Thoracic aorta (tissue), 2 donors: ENCODE results near the gene SLC22A16. TPM values are rescaled to one million over a fixed set of nuclear protein-coding genes. Genes with fewer than 3 reads are reported as not detected.

Experiments used
- ATAC-seq: fragments of 150-250 bp; one replicate; pipeline ENCODE4 v1.8.0; 2017; ENCODE audit warnings: low read depth; ENCODE audit not compliant: insufficient number of reproducible peaks, low FRiP score
- DNase-seq: peaks from one replicate; pipeline ENCODE4 v3.0.0-alpha.2; 2020; ENCODE audit warnings: low spot score
- H3K27ac ChIP-seq, 2 donors: fragments of 200-600 bp; sonication (generic); 1 replicate in 1 of 2; 2 replicates in 1 of 2; pipeline ENCODE4 v1.5.1; 2016; ENCODE audit warnings: mild to moderate bottlenecking in 2 of 2, moderate library complexity in 2 of 2
- H3K27me3 ChIP-seq: fragments of 200-600 bp; sonication (generic); replicated peaks from 2 replicates; pipeline ENCODE4 v1.6.0; 2016; ENCODE audit warnings: mild to moderate bottlenecking; ENCODE audit not compliant: insufficient read depth
- H3K36me3 ChIP-seq: fragments of 200-600 bp; sonication (generic); one replicate; pipeline ENCODE4 v1.5.1; 2016
- H3K4me1 ChIP-seq, 2 donors: fragments of 200-600 bp; sonication (generic); 1 replicate in 1 of 2; 2 replicates in 1 of 2; pipeline versions ENCODE4 v1.5.1 to v1.6.0; 2016; ENCODE audit warnings: low read depth in 2 of 2, mild to moderate bottlenecking in 1 of 2; ENCODE audit not compliant: control insufficient read depth in 1 of 2
- H3K4me3 ChIP-seq: fragments of 200-600 bp; sonication (generic); 2 replicates; pipeline ENCODE4 v1.5.1; 2016; ENCODE audit warnings: mild to moderate bottlenecking
- H3K9me3 ChIP-seq: fragments of 200-600 bp; sonication (generic); 2 replicates; pipeline ENCODE4 v1.5.1; 2016
- CTCF ChIP-seq: fragments of 200-600 bp; sonication (generic); IDR thresholded peaks from one replicate; pipeline ENCODE4 v1.5.1; 2019; ENCODE audit warnings: antibody characterized with exemption
- total RNA-seq, 2 donors: library from RNA; depleted of rRNA; stranded (reverse); fragments of >200 nt; gene quantifications; one replicate each; pipeline versions ENCODE4 v1.1.0 to v1.2.3, GENCODE V29; 2016

SLC22A16 gene
- total RNA-seq, 2 donors from 2014 or later, result 3.8 TPM; not detected in 1

- H3K4me3 ChIP-seq, result no peak overlapping the region
- no peak for ATAC-seq
- no peak for TF ChIP-seq CTCF
Observed at GRCh38 chr6:110520992-110521543, 44.7 kb upstream of the SLC22A16 start.

GRCh38 chr6:110520209-110520965, 44.0 kb upstream of the SLC22A16 start:
- TF ChIP-seq CTCF, result no peak
- no peak for DNase-seq
- Histone ChIP-seq H3K27me3 (no peaks in the 10 kb centered on the region), H3K4me1 (no peaks in the 10 kb centered on the region), H3K4me3 (no peak overlapping the region), H3K27ac (no peak overlapping the region), H3K9me3 (no peaks in the 10 kb centered on the region), H3K36me3 (no peaks in the 10 kb centered on the region)
- ATAC-seq, result no peak

More at GRCh38 chr6:110520992-110521543, 44.7 kb upstream of the SLC22A16 start:
- H3K27me3 ChIP-seq, result no peaks in the 10 kb centered on the region
- no peaks in the 10 kb centered on the region for H3K9me3 ChIP-seq
- DNase-seq, result no peak
- H3K36me3 ChIP-seq, result no peaks in the 10 kb centered on the region
- H3K27ac ChIP-seq, result no peak overlapping the region
- no peaks in the 10 kb centered on the region for H3K4me1 ChIP-seq

GRCh38 chr6:110517601-110518281, 41.3 kb upstream of the SLC22A16 start:
- Histone ChIP-seq H3K4me1 (peaks cover 0 to 4% of the 10 kb centered on the region in 2 donors), H3K9me3 (no peaks in the 10 kb centered on the region), H3K27ac (no peak overlapping the region), H3K4me3 (no peak overlapping the region), H3K36me3 (no peaks in the 10 kb centered on the region), H3K27me3 (no peaks in the 10 kb centered on the region)
- TF ChIP-seq CTCF, result no peak
- ATAC-seq (no peak), DNase-seq (no peak)

- no peak for TF ChIP-seq CTCF
- DNase-seq (no peak), ATAC-seq (no peak)
- Histone ChIP-seq H3K27me3 (no peaks in the 10 kb centered on the region), H3K36me3 (no peaks in the 10 kb centered on the region), H3K4me3 (no peak overlapping the region), H3K4me1 (peaks cover 0 to 4% of the 10 kb centered on the region in 2 donors), H3K9me3 (no peaks in the 10 kb centered on the region), H3K27ac (no peak overlapping the region)
Observed at GRCh38 chr6:110517034-110517433, 40.6 kb upstream of the SLC22A16 start.

GRCh38 chr6:110514818-110515217, 38.4 kb upstream of the SLC22A16 start:
- no peaks in the 10 kb centered on the region for H3K36me3 ChIP-seq
- H3K27me3 ChIP-seq, result no peaks in the 10 kb centered on the region
- DNase-seq (no peak), ATAC-seq (no peak)
- peaks cover 0 to 4% of the 10 kb centered on the region in 2 donors for H3K4me1 ChIP-seq
- no peak overlapping the region for H3K4me3 ChIP-seq
- TF ChIP-seq CTCF, result no peak
- H3K9me3 ChIP-seq, result no peaks in the 10 kb centered on the region
- H3K27ac ChIP-seq, result no peak overlapping the region
